ENCODE data around the gene DLGAP1.

GRCh38 chr18:3675994-3676393 lies 779.1 kb downstream of the DLGAP1 start:
- TF ChIP-seq CTCF (IDR thresholded peaks at IDR 0.05; ENCODE audit: low read depth, low read length) (no peak), MYC (IDR thresholded peaks at IDR 0.05; ENCODE audit: low read depth, low read length) (no peak), POLR2A (IDR thresholded peaks at IDR 0.05; ENCODE audit: extremely low read depth, insufficient read length) (no peak), MAX (IDR thresholded peaks at IDR 0.05; ENCODE audit: low read depth, low read length) (no peak)

Measured in NB4 (cell line).